Astrocyte (in vitro differentiated cells and primary cell): ENCODE measurements around the gene PPP2R3B.

ENCODE experiments used
- EZH2 ChIP-seq: IDR thresholded peaks from 2 replicates; pipeline ENCODE4 v1.6.1; 2012; ENCODE audit warnings: mild to moderate bottlenecking, low read length, inconsistent platforms; ENCODE audit not compliant: insufficient read depth
- TF ChIP-seq, protein P1 (sequence below): IDR thresholded peaks from 2 replicates; pipeline ENCODE4 v1.5.1; 2011; ENCODE audit warnings: low read depth, mild to moderate bottlenecking, inconsistent platforms, low read length, moderate library complexity; ENCODE audit not compliant: insufficient read depth

GRCh38 chrX:386768-387575, at the start of gene PPP2R3B:
- TF ChIP-seq, protein P1, sequence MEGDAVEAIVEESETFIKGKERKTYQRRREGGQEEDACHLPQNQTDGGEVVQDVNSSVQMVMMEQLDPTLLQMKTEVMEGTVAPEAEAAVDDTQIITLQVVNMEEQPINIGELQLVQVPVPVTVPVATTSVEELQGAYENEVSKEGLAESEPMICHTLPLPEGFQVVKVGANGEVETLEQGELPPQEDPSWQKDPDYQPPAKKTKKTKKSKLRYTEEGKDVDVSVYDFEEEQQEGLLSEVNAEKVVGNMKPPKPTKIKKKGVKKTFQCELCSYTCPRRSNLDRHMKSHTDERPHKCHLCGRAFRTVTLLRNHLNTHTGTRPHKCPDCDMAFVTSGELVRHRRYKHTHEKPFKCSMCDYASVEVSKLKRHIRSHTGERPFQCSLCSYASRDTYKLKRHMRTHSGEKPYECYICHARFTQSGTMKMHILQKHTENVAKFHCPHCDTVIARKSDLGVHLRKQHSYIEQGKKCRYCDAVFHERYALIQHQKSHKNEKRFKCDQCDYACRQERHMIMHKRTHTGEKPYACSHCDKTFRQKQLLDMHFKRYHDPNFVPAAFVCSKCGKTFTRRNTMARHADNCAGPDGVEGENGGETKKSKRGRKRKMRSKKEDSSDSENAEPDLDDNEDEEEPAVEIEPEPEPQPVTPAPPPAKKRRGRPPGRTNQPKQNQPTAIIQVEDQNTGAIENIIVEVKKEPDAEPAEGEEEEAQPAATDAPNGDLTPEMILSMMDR: no peak
- TF ChIP-seq EZH2: no peak
